A673 (cell line): ENCODE measurements around the gene SERPINA5. TPM values are rescaled to one million over a fixed set of nuclear protein-coding genes. Genes with fewer than 3 reads are reported as not detected.

ENCODE experiments used
- BruUV-seq: library from RNA; stranded (reverse); fragments of 400-500 nt; replicated peaks from 2 replicates; lab custom pipeline; 2021; lab: Mats Ljungman, UMichigan
- CTCF ChIA-PET: fragments of 300-600 bp; sonication (Branson Sonifier 250); formaldehyde crosslinking; loops from one replicate; lab custom pipeline; 2022; ENCODE audit warnings: antibody characterized with exemption; lab: Charles Lee
- POLR2A ChIA-PET: fragments of 300-600 bp; sonication (Branson Sonifier 250); formaldehyde crosslinking; loops from one replicate; lab custom pipeline; 2022; ENCODE audit warnings: antibody characterized with exemption; ENCODE audit not compliant: low non-redundant PET; lab: Charles Lee
- DNase-seq: peaks from one replicate; pipeline ENCODE4 v3.0.0-alpha.2; 2015; ENCODE audit warnings: low spot score
- H3K27ac ChIP-seq: fragments of 200-600 bp; sonication (generic); 2 replicates; pipeline ENCODE4 v1.5.1; 2016; ENCODE audit warnings: mixed run types, low read depth, mild to moderate bottlenecking, mixed read lengths, antibody characterized with exemption, low read length; ENCODE audit not compliant: poor library complexity, severe bottlenecking
- H3K27me3 ChIP-seq: fragments of 200-600 bp; sonication (generic); replicated peaks from 2 replicates; pipeline ENCODE4 v1.6.1; 2017; ENCODE audit warnings: mixed run types, low read depth, mild to moderate bottlenecking, mixed read lengths, antibody characterized with exemption, low read length; ENCODE audit not compliant: insufficient read depth, poor library complexity
- H3K36me3 ChIP-seq: fragments of 200-600 bp; sonication (generic); 2 replicates; pipeline ENCODE4 v1.6.1; 2016; ENCODE audit warnings: mixed run types, mild to moderate bottlenecking, mixed read lengths, antibody characterized with exemption, low read length; ENCODE audit not compliant: insufficient read depth, poor library complexity, severe bottlenecking
- H3K4me1 ChIP-seq: fragments of 200-600 bp; sonication (generic); 2 replicates; pipeline ENCODE4 v1.6.1; 2017; ENCODE audit warnings: mixed run types, mild to moderate bottlenecking, mixed read lengths, antibody characterized with exemption, low read length; ENCODE audit not compliant: insufficient read depth, poor library complexity, severe bottlenecking
- H3K4me3 ChIP-seq: fragments of 200-600 bp; sonication (generic); 2 replicates; pipeline ENCODE4 v1.5.1; 2016; ENCODE audit warnings: low read depth, mixed run types, mild to moderate bottlenecking, mixed read lengths, low read length; ENCODE audit not compliant: poor library complexity, severe bottlenecking
- H3K9me3 ChIP-seq: fragments of 200-600 bp; sonication (generic); 2 replicates; pipeline ENCODE4 v1.6.1; 2016; ENCODE audit warnings: mixed run types, low read depth, mild to moderate bottlenecking, mixed read lengths, antibody characterized with exemption, low read length; ENCODE audit not compliant: poor library complexity, severe bottlenecking
- CTCF ChIP-seq: fragments of 300-800, 200-600 bp; sonication (generic); conservative IDR thresholded peaks from 2 replicates; pipeline ENCODE4 v1.5.1; 2017; ENCODE audit warnings: low read depth, mild to moderate bottlenecking, antibody characterized with exemption, low read length, moderate library complexity, mixed read lengths
- EZH2 ChIP-seq: fragments of 200-600 bp; sonication (generic); IDR thresholded peaks from 2 replicates; pipeline ENCODE4 v1.6.1; 2017; ENCODE audit warnings: borderline replicate concordance, low read depth, mild to moderate bottlenecking, mixed read lengths, antibody characterized with exemption, low read length; ENCODE audit not compliant: poor library complexity, severe bottlenecking
- intact Hi-C: fragments of 100-400 bp; cut with micrococcal nuclease; formaldehyde crosslinking; loops from one replicate; pipeline ENCODE4 v1.10.0; 2022; ENCODE audit not compliant: unreplicated experiment
- total RNA-seq: library from RNA; stranded (reverse); gene quantifications from 2 replicates; pipeline ENCODE4 v1.2.3, GENCODE V29; 2021

SERPINA5 gene
- total RNA-seq, 1 experiment from 2014 or later = not detected

- DNase-seq = no peak
- CTCF ChIA-PET = no interaction called here
- no TSS peak for BruUV-seq
- Histone ChIP-seq H3K4me3 (no peak overlapping the region), H3K27me3 (no peaks in the 10 kb centered on the region), H3K4me1 (no peaks in the 10 kb centered on the region), H3K36me3 (no peaks in the 10 kb centered on the region), H3K9me3 (no peaks in the 10 kb centered on the region), H3K27ac (no peak overlapping the region)
- no peak for TF ChIP-seq CTCF
- TF ChIP-seq EZH2 = no peak
- intact Hi-C loops = no loop called here
- POLR2A ChIA-PET = no interaction called here
Measured at GRCh38 chr14:94624537-94625352, 43.5 kb downstream of the SERPINA5 start.

DNA sequence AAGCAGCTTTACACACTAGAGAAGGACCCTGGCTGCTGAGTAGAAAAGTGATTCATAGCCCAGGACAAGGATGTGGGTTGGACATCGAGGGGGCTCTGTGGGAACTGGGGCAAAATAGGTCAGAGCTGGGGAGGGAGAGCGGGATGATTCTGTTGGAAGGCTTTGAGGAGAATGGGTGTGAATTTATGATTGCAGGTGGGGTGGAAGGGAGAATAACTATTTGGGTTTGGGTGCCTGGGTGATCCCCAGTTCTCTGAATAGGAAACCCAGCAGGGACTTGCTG is 44.1 kb downstream of the SERPINA5 start:
- Histone ChIP-seq H3K27ac (no peak overlapping the region), H3K4me1 (no peaks in the 10 kb centered on the region), H3K27me3 (no peaks in the 10 kb centered on the region), H3K9me3 (no peaks in the 10 kb centered on the region), H3K36me3 (no peaks in the 10 kb centered on the region), H3K4me3 (no peak overlapping the region)
- CTCF ChIA-PET = no interaction called here
- BruUV-seq = no TSS peak
- intact Hi-C loops = no loop called here
- no peak for DNase-seq
- no peak for TF ChIP-seq CTCF
- no peak for TF ChIP-seq EZH2
- POLR2A ChIA-PET = no interaction called here

GRCh38 chr14:94628578-94628977 is 47.4 kb downstream of the SERPINA5 start:
- no peaks in the 10 kb centered on the region for H3K36me3 ChIP-seq
- DNase-seq = no peak
- CTCF ChIA-PET = no interaction called here
- TF ChIP-seq CTCF (no peak), EZH2 (no peak)
- H3K4me3 ChIP-seq = no peak overlapping the region
- no peaks in the 10 kb centered on the region for H3K9me3 ChIP-seq
- POLR2A ChIA-PET = no interaction called here
- H3K4me1 ChIP-seq = no peaks in the 10 kb centered on the region
- intact Hi-C loops = no loop called here
- H3K27me3 ChIP-seq = no peaks in the 10 kb centered on the region
- no peak overlapping the region for H3K27ac ChIP-seq
- no TSS peak for BruUV-seq
